Esophagus (tissue), 2 donors: Measurements from ENCODE around the gene TSPYL1. TPM values are rescaled to one million over a fixed set of nuclear protein-coding genes. Genes with fewer than 3 reads are reported as not detected.

ENCODE experiments used
- H3K27ac ChIP-seq, 2 donors: one replicate each; pipeline ENCODE4 v1.5.1; 2013; ENCODE audit warnings: low read depth in 2 of 2, mild to moderate bottlenecking in 2 of 2, inconsistent platforms in 1 of 2, low read length in 1 of 2, moderate library complexity in 1 of 2
- H3K27me3 ChIP-seq, 2 donors: one replicate each; pipeline ENCODE4 v1.6.1; 2013; ENCODE audit warnings: low read length in 2 of 2, control low read depth in 1 of 2, mild to moderate bottlenecking in 1 of 2; ENCODE audit not compliant: insufficient read depth in 2 of 2, control insufficient read depth in 1 of 2
- H3K36me3 ChIP-seq, 2 donors: one replicate each; pipeline ENCODE4 v1.6.1; 2013; ENCODE audit warnings: low read length in 1 of 2; ENCODE audit not compliant: control insufficient read depth in 2 of 2, insufficient read depth in 2 of 2
- H3K4me1 ChIP-seq, 2 donors: one replicate each; pipeline ENCODE4 v1.6.1; 2013; ENCODE audit warnings: low read length in 1 of 2; ENCODE audit not compliant: control insufficient read depth in 2 of 2, insufficient read depth in 2 of 2
- H3K4me3 ChIP-seq, 2 donors: one replicate each; pipeline ENCODE4 v1.5.1; 2013; ENCODE audit warnings: low read length in 2 of 2, mild to moderate bottlenecking in 2 of 2, low read depth in 1 of 2, moderate library complexity in 1 of 2
- H3K9me3 ChIP-seq, 2 donors: one replicate each; pipeline ENCODE4 v1.6.1; 2013; ENCODE audit warnings: mild to moderate bottlenecking in 2 of 2, low read depth in 1 of 2, low read length in 1 of 2, moderate library complexity in 1 of 2; ENCODE audit not compliant: control insufficient read depth in 2 of 2, insufficient read depth in 1 of 2
- WGBS, 2 donors: extraction: QIAGEN DNeasy Blood & Tissue Kit; methylation state at CpG; one replicate each; pipeline ENCODE4 v1.1.7; 2013; 5-methylcytosine and 5-hydroxymethylcytosine counted together
- polyA plus RNA-seq, 2 donors: library from polyadenylated mRNA; stranded (reverse); fragments of 200-250 nt; gene quantifications; one replicate each; pipeline ENCODE4 v1.2.3, GENCODE V29; 2013
- donor health status: healthy with polysubstance abuse.
- donor health status: Bipolar disorder and iron deficiency.

The TSPYL1 gene
- polyA plus RNA-seq, 2 donors = 11.9 to 24.3 TPM

DNA sequence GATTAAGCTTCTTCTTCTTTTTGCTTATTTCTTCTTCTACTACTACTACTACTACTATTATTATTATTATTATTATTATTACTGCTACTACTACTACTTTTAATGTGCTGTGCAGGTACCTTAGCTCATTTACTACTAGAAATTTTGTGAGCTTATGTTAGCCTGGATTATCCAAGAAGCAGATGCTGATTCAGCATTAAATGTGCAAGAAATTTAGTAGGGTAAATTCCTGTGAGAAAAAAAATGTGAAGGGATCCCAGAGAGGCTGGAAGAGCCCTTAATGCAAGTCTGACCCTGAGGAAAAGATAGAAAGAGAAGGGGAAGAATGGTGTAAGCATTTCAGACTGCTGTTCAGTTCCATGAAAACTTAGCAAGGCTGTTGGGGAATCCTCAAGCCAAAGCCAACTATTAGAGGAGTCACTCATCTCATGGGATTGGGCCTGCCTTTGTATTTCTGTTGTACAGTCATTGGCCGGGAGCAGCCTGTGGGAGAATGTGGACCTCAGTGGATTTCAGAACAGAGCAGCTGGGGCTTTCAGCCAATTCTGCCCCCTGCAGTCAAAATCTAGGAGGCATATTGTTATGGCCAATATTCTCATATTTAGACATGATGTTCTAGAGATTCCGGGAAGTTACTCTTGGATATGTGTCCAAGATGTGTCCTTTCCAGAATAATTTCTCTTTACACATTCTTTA is 37.2 kb upstream of the TSPYL1 start:
- H3K9me3 ChIP-seq = no peaks in the 10 kb centered on the region
- H3K4me1 ChIP-seq = no peaks in the 10 kb centered on the region
- no peak overlapping the region for H3K4me3 ChIP-seq
- H3K27ac ChIP-seq = no peak overlapping the region
- H3K27me3 ChIP-seq = no peaks in the 10 kb centered on the region
- no peaks in the 10 kb centered on the region for H3K36me3 ChIP-seq
- WGBS, 2 donors = 93 to 96% methylated on average over 2 of the region's 2 CpGs

DNA sequence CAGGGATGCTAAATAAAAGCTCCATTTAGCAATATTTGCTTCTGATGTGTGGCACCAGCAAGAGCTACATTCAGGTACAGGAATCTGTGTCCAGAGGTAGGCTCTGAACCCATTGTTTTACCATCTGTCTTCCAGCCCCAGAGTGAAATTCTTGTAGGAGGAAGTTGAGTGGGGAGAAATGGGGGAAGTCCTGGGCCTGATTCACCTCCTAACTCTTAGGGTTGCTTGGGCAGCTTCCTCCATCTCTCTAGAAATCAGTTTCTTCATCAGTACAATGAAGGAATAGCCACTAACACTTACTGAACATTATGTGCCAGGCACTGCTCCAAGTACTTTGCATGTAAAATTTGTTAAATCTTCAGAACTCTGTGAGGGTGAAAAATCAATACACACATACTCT is 35.1 kb upstream of the TSPYL1 start:
- Histone ChIP-seq H3K27ac (no peak overlapping the region), H3K9me3 (no peaks in the 10 kb centered on the region), H3K4me1 (no peaks in the 10 kb centered on the region), H3K27me3 (no peaks in the 10 kb centered on the region), H3K4me3 (no peak overlapping the region), H3K36me3 (no peaks in the 10 kb centered on the region)

- Histone ChIP-seq H3K9me3 (no peaks in the 10 kb centered on the region), H3K4me3 (no peak overlapping the region), H3K36me3 (no peaks in the 10 kb centered on the region), H3K27ac (no peak overlapping the region), H3K27me3 (no peaks in the 10 kb centered on the region), H3K4me1 (no peaks in the 10 kb centered on the region)
Observed at GRCh38 chr6:116314218-116314617, 34.5 kb upstream of the TSPYL1 start.

DNA sequence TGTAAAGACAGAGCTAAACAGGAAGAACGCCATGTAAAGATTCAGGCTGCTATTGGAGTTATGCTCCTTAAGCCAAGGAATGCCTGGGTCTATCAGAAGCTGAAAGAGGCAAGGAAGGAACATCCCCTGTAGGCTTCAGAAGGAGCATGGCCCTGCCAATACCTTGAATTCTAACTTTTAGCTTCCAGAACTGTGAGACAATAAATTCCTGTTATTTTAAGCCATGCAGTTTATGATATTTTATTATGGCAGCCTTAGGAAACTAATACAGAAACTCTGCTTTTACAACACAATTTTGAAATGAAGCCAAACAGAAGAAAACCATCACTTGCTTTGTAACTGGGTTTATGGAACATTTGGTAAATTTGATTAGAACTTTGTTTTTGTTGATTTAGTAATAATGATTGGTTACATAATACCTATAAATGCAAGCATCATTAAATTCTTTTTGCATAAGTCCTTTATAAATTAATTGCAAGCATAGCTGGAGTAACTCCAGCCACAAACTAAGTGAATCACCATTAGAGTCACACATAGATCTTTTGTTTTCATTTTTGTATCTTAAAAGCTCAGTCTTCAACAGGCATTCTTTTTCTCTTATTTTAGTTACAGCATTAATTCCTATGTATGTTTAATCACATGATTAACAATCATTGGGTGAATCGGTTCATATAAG is 33.5 kb upstream of the TSPYL1 start:
- Histone ChIP-seq H3K9me3 (no peaks in the 10 kb centered on the region), H3K27ac (no peak overlapping the region), H3K27me3 (no peaks in the 10 kb centered on the region), H3K4me1 (no peaks in the 10 kb centered on the region), H3K36me3 (no peaks in the 10 kb centered on the region), H3K4me3 (no peak overlapping the region)
- 75 to 86% methylated on average over 2 of the region's 2 CpGs for WGBS, 2 donors

DNA sequence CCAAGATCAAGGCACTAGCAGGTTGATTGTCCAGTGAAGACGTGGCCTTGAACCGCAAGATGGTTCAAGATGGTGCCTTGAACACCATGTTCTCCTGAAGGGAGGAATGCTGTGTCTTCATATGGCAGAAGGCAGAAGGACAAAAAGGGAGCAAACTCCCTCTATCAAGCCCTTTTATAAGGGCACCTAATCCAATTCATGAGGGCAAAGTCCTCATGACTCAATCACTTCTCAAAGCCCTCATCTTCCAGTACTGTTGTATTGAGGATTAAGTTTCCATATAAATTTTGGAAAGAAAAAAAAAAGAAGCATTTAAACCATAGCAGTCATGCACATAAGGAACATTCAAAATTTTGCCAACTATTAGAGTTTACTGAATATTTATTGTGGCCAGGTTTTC is 29.9 kb upstream of the TSPYL1 start:
- no peaks in the 10 kb centered on the region for H3K4me1 ChIP-seq
- 50% methylated on average over 2 of the region's 2 CpGs for WGBS, 2 donors
- no peak overlapping the region for H3K4me3 ChIP-seq
- no peaks in the 10 kb centered on the region for H3K9me3 ChIP-seq
- H3K27me3 ChIP-seq = no peaks in the 10 kb centered on the region
- no peaks in the 10 kb centered on the region for H3K36me3 ChIP-seq
- no peak overlapping the region for H3K27ac ChIP-seq

DNA sequence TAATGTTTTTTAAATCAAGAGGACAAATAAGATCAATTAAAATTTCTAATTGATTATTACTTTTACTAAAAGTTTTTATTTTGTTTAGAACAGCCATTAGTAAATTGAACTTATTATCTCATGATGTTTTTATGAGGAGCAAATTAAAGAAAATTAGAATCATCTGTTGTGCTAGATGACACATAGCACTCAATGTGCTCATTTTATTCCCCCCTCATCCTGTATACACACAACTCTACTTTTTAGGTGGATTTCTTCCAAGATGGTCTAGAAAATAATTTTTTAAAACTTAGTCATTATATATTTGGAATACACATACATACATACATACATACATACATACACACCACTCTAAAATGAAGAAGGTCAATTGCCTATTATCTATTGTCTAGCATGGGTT is 29.3 kb upstream of the TSPYL1 start:
- no peaks in the 10 kb centered on the region for H3K36me3 ChIP-seq
- H3K9me3 ChIP-seq = no peaks in the 10 kb centered on the region
- H3K4me1 ChIP-seq = no peaks in the 10 kb centered on the region
- H3K27me3 ChIP-seq = no peaks in the 10 kb centered on the region
- H3K27ac ChIP-seq = no peak overlapping the region
- H3K4me3 ChIP-seq = no peak overlapping the region

- WGBS, 2 donors = 98 to 100% methylated on average over 1 of the region's 1 CpG
- no peaks in the 10 kb centered on the region for H3K36me3 ChIP-seq
- no peaks in the 10 kb centered on the region for H3K4me1 ChIP-seq
- no peaks in the 10 kb centered on the region for H3K9me3 ChIP-seq
- no peaks in the 10 kb centered on the region for H3K27me3 ChIP-seq
- H3K27ac ChIP-seq = no peak overlapping the region
- no peak overlapping the region for H3K4me3 ChIP-seq
Observed at GRCh38 chr6:116307633-116308032, 27.9 kb upstream of the TSPYL1 start.

- no peaks in the 10 kb centered on the region for H3K27me3 ChIP-seq
- no peaks in the 10 kb centered on the region for H3K9me3 ChIP-seq
- no peaks in the 10 kb centered on the region for H3K4me1 ChIP-seq
- no peak overlapping the region for H3K27ac ChIP-seq
- H3K4me3 ChIP-seq = no peak overlapping the region
- H3K36me3 ChIP-seq = no peaks in the 10 kb centered on the region
- WGBS, 2 donors = 92 to 97% methylated on average over 1 of the region's 1 CpG
Observed at GRCh38 chr6:116307001-116307400, 27.3 kb upstream of the TSPYL1 start.

- no peak overlapping the region for H3K27ac ChIP-seq
- no peaks in the 10 kb centered on the region for H3K36me3 ChIP-seq
- H3K4me1 ChIP-seq = no peaks in the 10 kb centered on the region
- H3K27me3 ChIP-seq = no peaks in the 10 kb centered on the region
- no peaks in the 10 kb centered on the region for H3K9me3 ChIP-seq
- no peak overlapping the region for H3K4me3 ChIP-seq
Observed at GRCh38 chr6:116304538-116305097, 24.9 kb upstream of the TSPYL1 start.

- H3K27ac ChIP-seq = no peak overlapping the region
- WGBS, 2 donors = 85 to 90% methylated on average over 3 of the region's 3 CpGs
- H3K4me1 ChIP-seq = no peaks in the 10 kb centered on the region
- H3K9me3 ChIP-seq = no peaks in the 10 kb centered on the region
- H3K36me3 ChIP-seq = no peaks in the 10 kb centered on the region
- no peaks in the 10 kb centered on the region for H3K27me3 ChIP-seq
- H3K4me3 ChIP-seq = no peak overlapping the region
Observed at GRCh38 chr6:116301104-116301503, 21.4 kb upstream of the TSPYL1 start.
